Activated naive CD4-positive, alpha-beta T cell treated with anti-CD3 and anti-CD28 coated beads, Interleukin-2, amount 50 U/mL, for 72 hours (primary cell): ENCODE results near the gene TTC34. TPM values are rescaled to one million over a fixed set of nuclear protein-coding genes. Genes with fewer than 3 reads are reported as not detected.

Experiments
- ATAC-seq, 2 donors: fragments of 150-1000 bp; cut with Tn5 transposase; 2 replicates each; pipeline ENCODE4 v1.10.0; 2021; ENCODE audit warnings: mild to moderate bottlenecking in 2 of 2, moderate library complexity in 2 of 2
- DNase-seq, 2 donors: peaks; one replicate each; pipeline ENCODE4 v3.0.0; 2021 to 2022; ENCODE audit warnings: low spot score in 2 of 2
- H3K27ac Mint-ChIP-seq, 2 donors: one replicate each; pipeline ENCODE4 v1.8.0; 2022; ENCODE audit warnings: mild to moderate bottlenecking in 2 of 2, mixed read lengths in 2 of 2
- H3K36me3 Mint-ChIP-seq, 2 donors: one replicate each; pipeline ENCODE4 v1.8.0; 2022; ENCODE audit warnings: mixed read lengths in 2 of 2
- H3K9me3 Mint-ChIP-seq, 2 donors: one replicate each; pipeline ENCODE4 v1.8.0; 2022; ENCODE audit warnings: mixed read lengths in 2 of 2
- total RNA-seq, 2 donors: library from RNA; stranded (reverse); gene quantifications; one replicate each; pipeline ENCODE4 v1.2.3, GENCODE V29; 2022

The TTC34 gene
- total RNA-seq, 2 donors from 2014 or later, result 0.80 to 1.3 TPM

DNA sequence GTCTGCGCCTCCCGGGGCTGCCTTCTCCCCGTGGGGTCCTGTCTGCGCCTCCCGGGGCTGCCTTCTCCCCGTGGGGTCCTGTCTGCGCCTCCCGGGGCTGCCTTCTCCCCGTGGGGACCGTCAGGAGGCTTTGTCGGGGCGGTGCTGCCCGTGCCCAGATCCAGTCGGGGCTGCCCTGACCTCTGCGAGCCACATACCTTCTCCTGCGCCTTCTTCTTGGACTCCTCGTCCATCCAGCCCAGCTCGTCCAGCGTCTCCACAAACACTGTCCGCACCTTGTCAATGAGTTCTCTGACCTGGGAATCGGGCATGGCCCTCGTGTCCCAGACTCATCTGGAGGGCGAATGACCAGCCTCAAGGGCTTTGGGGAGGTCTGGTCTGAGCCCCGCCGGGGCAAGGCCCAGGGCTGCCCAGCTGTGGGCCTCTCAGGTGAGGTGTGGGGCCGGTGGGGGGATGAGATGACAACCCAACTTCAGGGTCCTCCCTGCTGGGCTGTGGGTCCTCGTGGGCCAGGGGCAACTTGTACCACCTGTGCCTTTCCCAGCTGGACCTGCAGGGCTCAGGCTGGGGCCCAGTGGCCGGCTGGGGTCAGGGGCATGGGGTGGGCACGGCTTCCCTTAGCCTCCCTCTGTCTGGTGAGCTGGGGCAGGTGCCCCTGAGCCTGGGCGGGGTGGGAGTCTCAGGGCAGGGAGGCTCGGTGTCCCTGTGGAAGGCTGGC lies 205.5 kb downstream of the TTC34 start:
- Mint-ChIP-seq H3K9me3 (no peaks in the 10 kb centered on the region), H3K36me3 (no peaks in the 10 kb centered on the region), H3K27ac (no peak overlapping the region)
- DNase-seq (no peak), ATAC-seq (no peak)

GRCh38 chr1:2595261-2595811 lies 206.2 kb downstream of the TTC34 start:
- DNase-seq (no peak), ATAC-seq (no peak)
- H3K9me3 Mint-ChIP-seq, result no peaks in the 10 kb centered on the region
- H3K36me3 Mint-ChIP-seq, result no peaks in the 10 kb centered on the region
- no peak overlapping the region for H3K27ac Mint-ChIP-seq

GRCh38 chr1:2594641-2595131 lies 206.8 kb downstream of the TTC34 start:
- no peak overlapping the region for H3K27ac Mint-ChIP-seq
- no peak for DNase-seq
- no peaks in the 10 kb centered on the region for H3K9me3 Mint-ChIP-seq
- no peak for ATAC-seq
- no peaks in the 10 kb centered on the region for H3K36me3 Mint-ChIP-seq

GRCh38 chr1:2594001-2594640 lies 207.4 kb downstream of the TTC34 start:
- H3K36me3 Mint-ChIP-seq, result no peaks in the 10 kb centered on the region
- H3K9me3 Mint-ChIP-seq, result no peaks in the 10 kb centered on the region
- no peak for ATAC-seq
- peak in 1 of 2 donors; percentile 44 for DNase-seq
- H3K27ac Mint-ChIP-seq, result no peak overlapping the region

DNA sequence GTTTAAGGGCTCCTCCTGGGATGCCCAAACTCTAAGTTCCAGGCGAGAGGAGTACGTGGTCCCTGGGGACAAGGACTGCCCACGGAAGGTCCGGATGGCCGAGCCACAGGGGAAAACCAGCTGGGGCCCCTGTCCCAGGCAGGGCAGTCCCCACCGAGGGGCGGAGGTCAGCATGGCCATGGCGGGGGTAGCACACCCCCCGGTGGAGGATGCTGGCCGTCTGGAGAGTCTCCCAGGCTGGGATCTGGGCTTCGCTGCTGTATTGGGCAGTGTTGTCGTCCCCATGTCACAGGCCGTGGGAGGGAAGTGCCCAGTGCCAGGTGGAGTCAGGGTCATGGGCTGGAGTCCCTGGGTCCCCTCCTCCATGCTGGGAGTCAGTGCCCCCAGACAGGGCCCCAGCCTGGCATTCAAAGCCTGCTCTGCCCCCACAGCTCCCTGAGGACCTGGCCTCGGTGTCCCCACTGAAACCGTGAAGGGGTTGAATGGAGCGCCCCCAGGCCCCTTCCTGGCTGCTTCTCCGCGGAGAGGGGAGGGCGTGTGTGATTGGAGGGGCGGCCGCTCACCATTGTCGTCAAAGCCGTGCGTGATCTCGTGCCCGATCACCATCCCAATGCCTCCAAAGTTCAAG lies 208.1 kb downstream of the TTC34 start:
- Mint-ChIP-seq H3K9me3 (no peaks in the 10 kb centered on the region), H3K27ac (peak overlapping the region in 1 of 2 donors; percentile 6)

GRCh38 chr1:2592672-2593071 lies 208.8 kb downstream of the TTC34 start:
- DNase-seq, result peak in 1 of 2 donors; percentile 52
- ATAC-seq, result peak; percentile 31 to 36
- peak overlapping the region in 1 of 2 donors; percentile 6 for H3K27ac Mint-ChIP-seq
- no peaks in the 10 kb centered on the region for H3K36me3 Mint-ChIP-seq
- no peaks in the 10 kb centered on the region for H3K9me3 Mint-ChIP-seq

More for the DNA sequence above, 208.1 kb downstream of the TTC34 start:
- ATAC-seq (peak; percentile 4 to 13), DNase-seq (peak in 1 of 2 donors; percentile 53)
- H3K36me3 Mint-ChIP-seq, result no peaks in the 10 kb centered on the region

GRCh38 chr1:2591581-2592261 lies 209.8 kb downstream of the TTC34 start:
- ATAC-seq (no peak), DNase-seq (no peak)
- no peaks in the 10 kb centered on the region for H3K36me3 Mint-ChIP-seq
- H3K27ac Mint-ChIP-seq, result no peak overlapping the region
- no peaks in the 10 kb centered on the region for H3K9me3 Mint-ChIP-seq

DNA sequence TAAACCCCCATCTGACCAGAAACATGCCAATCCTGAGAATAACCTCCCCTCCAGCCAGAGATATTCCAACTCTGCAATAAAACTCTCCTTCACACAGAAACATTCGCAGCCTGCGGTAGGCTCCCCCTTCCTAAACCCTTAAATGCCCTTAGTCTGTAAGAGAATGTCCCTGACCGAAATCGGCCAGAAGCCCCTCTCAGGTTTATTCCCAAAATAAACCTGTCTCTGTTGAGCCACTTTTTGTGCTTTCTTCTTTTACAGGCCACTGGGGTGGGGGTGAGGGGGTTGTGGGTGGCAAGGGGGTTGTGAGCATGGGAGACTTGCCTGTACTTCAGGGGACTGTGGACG lies 210.3 kb downstream of the TTC34 start:
- ATAC-seq (no peak), DNase-seq (no peak)
- no peak overlapping the region for H3K27ac Mint-ChIP-seq
- H3K9me3 Mint-ChIP-seq, result no peaks in the 10 kb centered on the region
- no peaks in the 10 kb centered on the region for H3K36me3 Mint-ChIP-seq

DNA sequence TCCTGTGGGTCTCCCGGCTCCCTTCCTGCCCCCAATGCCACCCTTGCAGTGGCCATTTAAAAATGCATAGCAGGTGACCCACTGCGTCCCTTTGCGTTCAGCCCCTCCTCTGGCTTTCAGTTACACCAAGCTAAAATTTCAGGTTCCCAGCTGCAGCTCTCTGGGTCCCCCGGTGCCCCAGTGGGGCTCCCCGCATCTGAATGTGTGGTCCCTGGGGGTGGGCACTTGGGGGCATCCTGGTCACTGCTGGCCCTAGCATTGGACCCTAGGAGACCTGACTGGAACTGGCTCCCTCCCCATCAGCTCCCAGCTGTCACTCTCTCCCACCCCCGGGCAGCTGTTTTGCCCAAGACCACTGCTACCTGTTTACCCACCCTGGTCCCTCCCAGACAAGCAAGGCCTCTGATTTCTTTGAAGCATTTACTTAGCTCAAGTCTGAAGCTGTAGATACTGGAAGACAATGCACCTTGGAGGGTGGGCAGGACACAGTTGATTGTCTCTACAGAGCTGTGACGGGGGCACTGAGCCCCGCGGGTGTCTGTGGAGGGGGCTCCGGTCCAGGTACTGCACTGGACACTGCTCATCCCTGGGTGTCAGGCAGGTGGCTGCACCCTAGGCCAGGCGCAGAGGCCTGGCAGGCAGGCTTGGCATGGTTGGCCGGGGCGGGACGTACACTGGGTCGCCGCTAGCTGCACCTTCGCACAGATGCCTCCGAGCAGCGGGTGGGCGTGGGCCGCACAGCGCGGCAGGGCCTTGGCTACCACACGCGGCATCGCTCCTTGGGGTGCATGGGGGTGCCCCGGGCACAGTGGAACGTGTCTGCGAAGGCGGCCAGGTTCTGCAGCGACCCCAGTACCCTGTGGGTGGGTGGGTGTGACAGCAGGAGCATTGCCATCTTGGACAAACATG lies 211.0 kb downstream of the TTC34 start:
- H3K36me3 Mint-ChIP-seq, result no peaks in the 10 kb centered on the region
- no peak for ATAC-seq
- DNase-seq, result no peak
- H3K27ac Mint-ChIP-seq, result no peak overlapping the region
- H3K9me3 Mint-ChIP-seq, result no peaks in the 10 kb centered on the region

DNA sequence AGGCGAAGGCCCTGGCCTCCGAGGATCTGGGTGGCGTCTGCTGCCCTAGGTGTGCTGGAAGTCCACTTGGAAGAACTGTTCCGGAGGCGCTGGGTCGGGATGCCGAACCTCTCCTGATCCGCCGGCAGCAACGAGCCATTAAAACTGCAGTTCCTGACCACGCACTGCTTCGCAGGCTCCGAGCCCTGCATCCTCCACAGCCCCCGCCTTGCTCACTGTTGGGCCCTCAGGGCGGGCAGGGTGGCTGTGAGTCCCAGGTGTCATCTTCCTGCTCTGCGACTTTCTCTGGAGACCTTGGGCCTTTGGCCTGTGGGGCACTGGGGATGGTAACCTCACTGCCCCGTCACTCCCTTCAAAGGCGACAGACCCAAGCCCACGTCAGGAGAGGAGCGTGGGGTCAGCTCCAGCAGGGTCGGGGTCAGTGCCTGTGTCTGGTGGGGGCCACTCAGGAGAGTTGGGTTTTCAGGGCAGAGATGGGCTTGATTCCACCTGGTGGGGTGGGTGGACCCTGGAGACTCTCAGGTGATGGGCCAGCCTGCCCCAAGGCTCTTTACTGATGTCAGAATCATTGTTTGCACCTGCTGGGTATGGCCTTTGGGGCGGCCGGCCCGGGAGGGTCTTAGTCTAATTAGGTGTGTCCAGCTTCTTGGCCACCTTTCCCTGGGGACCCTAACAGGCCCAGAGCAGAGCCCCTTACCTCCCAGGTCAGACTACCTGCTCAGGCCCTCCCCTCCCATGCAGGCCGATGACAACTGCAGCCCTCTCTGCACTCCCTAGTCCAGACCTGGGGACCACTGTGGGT lies 211.9 kb downstream of the TTC34 start:
- no peaks in the 10 kb centered on the region for H3K9me3 Mint-ChIP-seq
- ATAC-seq (no peak), DNase-seq (no peak)
- H3K27ac Mint-ChIP-seq, result no peak overlapping the region
- peaks cover 4 to 5% of the 10 kb centered on the region in 2 donors for H3K36me3 Mint-ChIP-seq

DNA sequence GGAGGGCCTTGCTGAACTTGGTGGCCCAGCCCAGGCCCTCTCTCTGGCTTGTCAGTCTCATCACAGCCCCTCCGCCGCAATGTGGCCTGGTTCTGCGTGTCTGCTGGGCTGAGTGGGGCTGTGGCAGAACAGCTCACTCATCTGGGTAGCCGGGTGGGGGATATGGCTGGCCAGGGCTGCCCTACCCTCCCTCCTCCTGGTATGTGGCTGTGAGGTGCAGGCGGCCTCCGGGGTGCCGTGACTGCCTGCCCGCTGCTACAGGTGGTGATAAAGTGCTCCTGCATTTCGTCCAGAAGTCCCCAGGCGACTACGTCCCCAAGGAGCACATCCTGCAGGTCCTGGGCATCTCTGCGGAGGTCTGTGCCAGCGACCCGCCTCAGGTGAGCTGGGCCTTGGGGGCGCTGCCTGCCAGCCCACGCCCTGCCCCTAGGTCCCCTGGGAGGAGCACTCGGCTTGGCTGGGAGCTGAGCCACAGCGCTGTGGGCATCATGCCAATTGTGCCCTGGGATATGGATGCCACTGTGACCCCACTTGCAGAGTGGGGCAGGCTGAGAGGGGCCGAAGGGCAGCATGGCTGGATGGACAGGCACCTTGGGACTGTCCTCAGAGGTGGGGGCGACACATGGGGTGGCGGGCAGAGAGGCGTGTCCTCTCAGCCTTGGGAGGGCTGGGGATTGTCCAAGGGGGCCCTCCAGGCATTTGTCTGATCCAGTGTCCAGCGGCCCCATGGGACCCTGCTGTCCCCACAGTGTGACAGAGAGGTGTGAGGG lies 212.6 kb downstream of the TTC34 start:
- Mint-ChIP-seq H3K9me3 (no peaks in the 10 kb centered on the region), H3K36me3 (peaks cover 6% of the 10 kb centered on the region in 2 donors), H3K27ac (no peak overlapping the region)
- no peak for DNase-seq
- no peak for ATAC-seq

DNA sequence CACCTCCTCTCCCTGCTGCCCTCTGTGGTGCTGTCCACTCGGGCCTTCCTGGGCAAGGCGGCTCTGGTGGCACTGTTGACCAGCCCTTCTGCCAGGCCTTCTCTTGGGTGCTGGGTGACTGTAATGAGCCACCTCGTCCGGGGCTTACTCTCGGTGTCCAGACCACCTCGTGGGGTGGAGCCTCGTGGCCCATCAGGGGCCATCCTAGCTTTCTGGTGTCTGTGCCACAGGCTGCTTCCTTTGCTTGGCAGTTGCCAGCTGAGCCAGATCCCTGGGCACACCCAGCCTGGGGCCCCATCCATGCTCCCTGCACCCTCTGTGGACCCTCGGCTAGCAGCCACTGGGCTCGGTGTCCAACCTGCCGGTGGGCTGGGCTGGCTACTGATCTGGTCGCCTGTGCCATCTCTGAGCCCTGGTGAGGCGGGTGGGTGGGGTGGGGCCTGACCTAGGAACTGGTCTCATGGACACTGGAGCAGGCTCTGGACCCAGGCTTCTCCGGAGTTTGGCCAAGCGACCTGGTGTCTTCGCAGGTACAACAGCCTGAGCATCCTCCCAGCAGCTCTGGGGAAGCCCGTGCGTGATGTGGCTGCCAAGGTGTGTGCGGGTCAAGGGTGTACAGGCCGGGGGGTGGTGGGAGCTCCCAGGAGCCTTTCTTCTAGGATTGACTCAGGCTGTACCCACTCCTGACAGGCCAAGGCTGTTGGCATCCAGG lies 213.5 kb downstream of the TTC34 start:
- ATAC-seq (no peak), DNase-seq (no peak)
- Mint-ChIP-seq H3K9me3 (no peaks in the 10 kb centered on the region), H3K36me3 (peaks cover 6% of the 10 kb centered on the region in 2 donors), H3K27ac (peak overlapping the region in 1 of 2 donors; percentile 94)

GRCh38 chr1:2587071-2587859 lies 214.2 kb downstream of the TTC34 start:
- ATAC-seq (peak in 1 of 2 donors; percentile 0), DNase-seq (peak in 1 of 2 donors; percentile 37)
- Mint-ChIP-seq H3K36me3 (peaks cover 6% of the 10 kb centered on the region in 2 donors), H3K9me3 (no peaks in the 10 kb centered on the region), H3K27ac (peak overlapping the region in 1 of 2 donors; percentile 94)
